CD4-positive, alpha-beta T cell treated with Interleukin-6 for 4 hours (primary cell): ENCODE data around the gene SLBP.
"Not testable (repeated sequence)": the region's sequence is repeated elsewhere in the genome, so short reads cannot be mapped to it uniquely, and the experiment has no call there.

Experiments used
- DNase-seq: peaks from one replicate; pipeline ENCODE4 v3.0.0-alpha.2; 2020; ENCODE audit warnings: mixed read lengths

Gene SLBP

DNA sequence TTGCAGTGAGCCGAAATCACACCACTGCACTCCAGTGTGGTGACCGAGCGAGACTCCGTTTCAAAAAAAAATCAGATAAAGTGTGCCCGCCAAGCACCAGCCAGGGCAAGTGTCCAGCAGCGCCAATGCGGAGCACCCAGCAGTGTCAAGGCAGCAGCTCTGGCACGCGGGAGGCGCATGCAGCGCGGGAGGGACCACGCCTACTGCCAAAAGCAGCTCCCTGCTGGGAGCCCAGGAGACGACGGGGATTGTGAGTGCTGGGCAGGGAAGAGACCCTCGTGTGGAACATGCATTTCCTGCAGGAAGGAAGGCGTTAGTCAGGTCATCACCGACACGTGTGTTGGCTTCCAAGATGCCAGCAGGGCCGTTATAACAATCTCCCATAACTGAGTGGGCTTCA, 38.4 kb downstream of the SLBP start:
- no peak for DNase-seq

DNA sequence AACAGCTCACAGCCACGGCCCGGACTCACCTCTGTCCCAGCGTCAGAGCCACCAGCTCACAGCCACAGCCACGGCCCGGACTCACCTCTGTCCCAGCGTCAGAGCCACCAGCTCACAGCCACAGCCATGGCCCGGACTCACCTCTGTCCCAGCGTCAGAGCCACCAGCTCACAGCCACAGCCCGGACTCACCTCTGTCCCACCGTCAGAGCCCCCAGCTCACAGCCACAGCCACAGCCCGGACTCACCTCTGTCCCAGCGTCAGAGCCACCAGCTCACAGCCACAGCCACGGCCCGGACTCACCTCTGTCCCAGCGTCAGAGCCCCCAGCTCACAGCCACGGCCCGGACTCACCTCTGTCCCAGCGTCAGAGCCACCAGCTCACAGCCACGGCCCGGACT, 41.1 kb downstream of the SLBP start:
- DNase-seq, result not testable (repeated sequence)

DNA sequence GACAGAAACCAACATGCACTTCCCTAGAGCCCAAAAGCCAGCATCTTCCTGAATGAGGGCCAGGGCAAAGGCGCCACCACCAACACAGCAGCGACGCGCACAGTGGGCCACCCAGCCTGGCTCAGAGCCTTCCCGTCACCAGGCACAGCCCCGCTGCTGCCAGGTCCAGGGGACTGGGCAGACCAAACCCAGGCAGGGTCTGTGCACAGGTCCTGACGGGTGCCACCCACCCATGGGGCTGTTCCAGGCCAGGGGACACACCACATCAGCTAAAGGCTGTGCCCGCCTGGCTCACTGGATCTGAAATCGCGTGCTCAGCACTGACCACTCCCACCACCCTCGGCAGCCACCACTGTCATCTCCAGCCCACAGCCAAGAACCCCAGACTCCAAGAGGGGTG, 41.8 kb downstream of the SLBP start:
- no peak for DNase-seq

DNA sequence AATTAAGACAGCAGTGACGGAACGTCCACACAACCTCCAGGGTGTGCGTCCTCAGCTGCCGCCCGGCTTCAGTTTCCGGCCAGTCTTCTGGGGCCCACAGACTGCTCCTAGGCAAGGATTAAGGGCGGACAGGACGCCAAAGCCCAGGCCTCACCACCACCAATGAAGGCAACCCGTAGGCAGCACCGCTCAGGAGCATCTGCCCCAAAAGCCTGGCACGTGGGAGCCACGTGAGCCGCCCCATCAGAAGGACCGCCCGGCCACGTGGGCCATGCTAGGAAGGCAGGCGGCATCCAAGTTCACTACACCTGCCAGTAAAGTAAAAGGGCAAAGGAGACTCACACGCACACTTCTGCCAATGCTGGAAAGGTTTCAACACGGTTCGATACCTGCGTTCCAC, 42.3 kb downstream of the SLBP start:
- no peak for DNase-seq

DNA sequence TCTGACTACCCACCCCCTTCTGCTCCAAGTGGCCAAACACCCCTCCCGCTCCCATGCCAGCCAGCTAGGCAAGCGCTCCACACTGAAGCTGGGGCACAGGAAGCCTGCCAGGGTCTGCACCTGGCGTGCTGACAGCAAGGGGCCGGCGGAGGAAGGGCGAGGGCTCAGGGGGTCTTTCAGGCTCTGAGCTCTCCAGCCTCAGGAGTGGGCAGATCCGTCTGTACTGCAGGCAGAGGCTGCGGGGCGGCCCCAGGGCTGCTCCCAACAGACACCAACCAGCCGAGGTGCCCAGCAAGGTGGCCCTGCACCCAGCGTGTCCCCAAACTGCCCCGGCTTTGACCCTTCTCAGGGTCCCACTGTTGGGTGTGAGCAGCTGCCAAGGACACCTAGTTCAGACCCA, 42.8 kb downstream of the SLBP start:
- no peak for DNase-seq

DNA sequence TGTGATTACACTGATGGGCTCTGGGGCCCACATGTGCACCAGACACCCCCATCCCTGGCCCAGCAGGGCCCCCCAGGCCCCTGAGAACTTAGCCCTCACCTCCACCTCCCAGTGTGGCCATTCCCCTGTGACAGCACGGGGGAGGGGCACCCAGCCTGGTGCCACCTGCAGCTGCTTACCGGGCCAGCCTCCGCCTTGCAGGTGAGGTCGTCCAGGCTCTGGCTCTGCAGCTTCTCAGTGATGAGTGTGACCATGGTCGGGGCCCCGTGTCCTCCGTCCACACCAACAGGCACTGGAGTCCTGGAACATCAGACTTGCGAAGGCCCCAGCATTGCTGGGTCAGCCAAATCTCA, 43.7 kb downstream of the SLBP start:
- DNase-seq, result no peak

DNA sequence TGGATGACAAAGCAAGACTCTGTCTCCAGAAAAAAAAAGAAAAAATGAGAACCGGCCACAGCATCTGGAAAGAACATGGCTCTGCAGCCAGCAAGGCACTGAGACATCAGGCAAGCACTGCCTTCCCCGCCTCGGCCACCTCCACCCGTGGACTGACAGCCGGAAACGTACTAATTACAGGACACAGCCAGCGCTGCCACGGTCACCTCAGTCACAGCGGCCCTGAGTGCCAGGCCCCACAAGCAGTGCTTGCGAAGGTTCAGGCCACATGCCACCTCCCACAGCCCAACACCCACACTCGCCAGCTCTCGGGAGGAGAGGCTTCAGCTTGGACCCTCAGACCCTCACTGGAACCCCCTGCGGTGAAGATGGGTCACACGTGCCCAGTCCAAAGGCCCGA, 44.8 kb downstream of the SLBP start:
- DNase-seq, result no peak

DNA sequence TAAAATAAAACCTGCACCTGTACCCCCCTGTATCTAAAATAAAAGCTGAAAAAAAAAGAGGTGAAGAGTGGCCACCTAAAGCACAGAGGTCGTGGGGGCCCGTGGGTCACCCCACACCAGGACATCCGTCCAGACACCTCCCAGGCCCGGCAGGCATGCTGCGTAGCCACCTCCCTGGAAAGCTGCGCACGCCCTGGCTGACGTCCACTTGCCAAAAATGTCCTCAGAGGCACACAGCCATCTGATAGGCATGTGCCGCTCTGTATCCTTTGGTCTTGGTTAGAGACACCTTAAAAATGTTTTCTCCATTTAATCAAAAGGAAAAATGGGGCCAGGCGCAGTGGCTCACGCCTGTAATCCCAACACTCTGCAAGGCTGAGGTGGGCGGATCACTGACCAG, 45.7 kb downstream of the SLBP start:
- no peak for DNase-seq

DNA sequence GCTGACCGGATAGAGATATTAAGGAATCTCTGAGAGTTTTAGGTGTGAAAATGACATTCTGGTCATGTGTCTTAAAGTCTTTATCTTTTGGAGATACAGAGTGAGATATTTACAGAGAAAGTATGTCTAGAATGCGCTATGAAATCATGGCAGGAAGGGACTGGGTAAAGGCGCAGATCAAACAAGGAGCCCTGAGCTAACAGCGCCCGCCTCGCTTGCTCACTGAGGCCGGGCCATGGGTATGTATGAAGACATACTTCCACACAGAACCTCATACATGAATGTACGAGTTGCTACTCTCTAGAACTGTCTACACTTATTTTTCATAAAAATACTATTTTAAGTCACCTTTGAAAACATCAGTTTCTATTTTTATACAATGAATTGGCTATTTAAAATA, 48.0 kb downstream of the SLBP start:
- no peak for DNase-seq

DNA sequence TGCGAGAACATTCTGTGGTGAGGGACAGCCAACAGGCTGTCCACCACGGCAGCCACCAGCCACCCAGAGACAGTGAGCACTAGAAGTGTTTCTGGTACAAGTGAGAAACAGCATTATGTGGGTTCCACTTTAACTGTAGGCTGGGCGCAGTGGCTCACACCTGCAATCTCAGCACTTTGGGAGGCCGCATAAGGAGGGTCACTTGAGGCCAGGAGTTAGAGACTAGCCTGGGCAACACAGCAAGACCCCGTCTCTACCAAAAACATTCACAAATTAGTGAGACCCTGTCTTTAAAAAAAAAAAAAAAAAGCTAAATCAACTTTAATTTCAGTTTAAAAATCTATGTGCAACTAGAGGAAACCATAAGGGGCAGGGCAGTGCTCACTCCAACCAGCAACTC, 48.6 kb downstream of the SLBP start:
- no peak for DNase-seq

DNA sequence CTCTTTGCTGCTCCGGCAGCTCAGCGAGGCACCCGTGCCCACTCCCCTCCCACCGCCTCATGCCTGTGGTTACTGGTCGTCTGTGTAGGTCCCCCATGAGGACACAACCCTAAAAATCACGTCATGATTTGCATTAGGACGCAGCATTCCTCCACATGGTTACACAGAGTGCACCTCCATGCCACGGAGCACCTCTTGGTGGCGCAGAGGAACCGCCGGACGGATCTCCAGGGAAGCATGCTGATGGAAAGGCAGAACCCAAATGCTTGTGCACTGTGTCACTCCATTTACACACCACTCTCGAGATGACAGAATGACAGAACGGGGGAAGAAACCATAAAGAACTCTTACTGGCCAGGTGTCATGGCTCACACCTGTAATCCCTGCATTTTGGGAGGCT, 50.4 kb downstream of the SLBP start:
- no peak for DNase-seq

DNA sequence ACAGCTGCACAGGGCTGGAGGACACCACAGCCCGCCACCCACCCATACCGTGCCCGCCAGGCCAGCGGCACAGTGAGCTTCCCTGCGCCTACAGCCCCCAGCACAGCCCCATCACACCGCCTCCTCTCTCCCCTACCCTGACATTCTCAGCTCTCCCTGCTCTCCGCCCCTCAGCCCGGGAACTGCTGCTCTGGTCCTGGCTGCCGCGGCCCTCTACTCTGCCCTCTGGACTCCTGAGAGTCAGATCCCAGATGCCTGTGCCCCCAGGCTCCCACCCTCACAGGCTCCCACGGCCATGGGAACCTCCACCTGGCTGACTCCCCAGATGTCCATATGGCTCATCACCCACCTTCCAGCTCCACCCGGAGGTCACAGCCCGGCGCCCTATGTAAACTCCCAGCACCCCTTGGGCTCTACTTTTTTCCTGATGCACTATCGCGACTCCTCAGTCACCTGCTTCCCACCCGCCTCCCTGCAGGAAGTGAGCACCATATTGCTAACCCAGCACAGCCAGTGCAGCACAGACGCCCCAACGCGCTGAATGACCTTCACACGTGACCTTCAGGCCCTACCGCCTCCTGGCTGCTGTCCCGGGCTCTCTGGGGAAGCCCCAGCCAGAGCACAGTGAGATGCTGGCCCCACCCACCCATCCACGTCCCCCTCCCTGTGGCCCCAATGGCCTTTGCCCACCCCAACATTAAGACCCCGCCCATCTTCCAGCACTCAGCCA, 51.0 kb downstream of the SLBP start:
- no peak for DNase-seq

DNA sequence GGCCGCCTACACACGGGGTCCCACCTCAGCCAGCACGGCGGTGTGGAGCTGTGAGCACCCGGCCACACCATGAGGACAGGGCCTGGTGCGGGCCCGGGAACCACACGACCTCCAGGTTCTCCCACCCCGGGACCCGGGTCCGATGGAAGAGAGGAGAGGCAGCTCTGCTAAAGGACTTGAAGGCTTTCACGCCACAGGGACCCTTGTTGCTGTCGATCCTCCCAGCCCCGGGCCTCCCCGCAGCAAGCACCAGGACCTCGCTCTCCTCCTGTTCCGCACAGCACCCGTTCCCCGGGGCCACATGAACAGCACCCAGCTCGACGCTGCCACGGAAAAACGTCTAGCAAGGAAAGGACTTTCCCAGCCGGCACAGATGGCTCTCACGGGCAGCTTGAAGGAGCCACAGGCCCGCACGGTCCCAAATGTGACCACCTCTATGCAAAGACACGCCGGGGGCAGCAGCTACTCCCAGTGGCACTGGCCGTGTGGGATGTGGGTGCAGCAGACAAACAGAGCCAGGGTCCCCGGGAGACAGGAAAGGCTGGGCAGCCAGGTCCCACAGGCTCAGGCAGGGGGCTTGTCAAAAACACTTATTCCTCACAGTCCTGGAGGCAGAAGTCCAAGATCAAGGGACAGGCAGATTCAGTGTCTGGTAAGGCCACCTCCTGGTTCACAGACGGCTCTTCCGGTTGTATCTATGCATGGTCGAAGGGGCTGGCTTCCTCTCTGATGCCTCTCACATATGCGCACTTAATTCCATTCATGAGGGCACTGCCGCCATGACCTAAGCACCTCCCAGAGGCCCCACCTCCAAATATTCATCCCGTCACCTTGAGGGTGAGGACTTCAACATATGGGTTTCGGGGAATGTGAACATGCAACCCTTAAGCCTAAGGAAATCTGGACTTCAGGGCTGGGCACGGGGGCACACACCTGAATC, 52.7 kb downstream of the SLBP start:
- DNase-seq, result no peak

DNA sequence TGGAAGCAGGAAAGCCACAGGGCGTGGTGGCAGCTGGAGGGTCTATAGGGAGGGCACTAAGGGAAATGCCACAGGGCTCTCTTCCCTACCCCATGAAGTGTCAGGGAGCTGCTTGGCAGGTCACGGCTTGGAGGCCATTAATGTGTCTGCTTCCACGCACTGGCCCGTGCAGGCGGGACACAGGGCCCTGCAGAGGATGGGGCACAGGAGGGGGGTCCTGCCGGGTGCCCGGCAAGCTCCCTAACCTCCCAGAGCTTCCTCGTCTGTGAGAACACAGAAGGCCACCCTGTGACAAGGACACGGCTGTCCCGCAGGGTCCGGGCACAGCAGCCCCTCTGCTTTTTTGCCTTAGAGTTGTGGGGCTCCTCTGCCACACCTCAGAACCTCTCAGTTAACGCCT, 53.5 kb downstream of the SLBP start:
- no peak for DNase-seq

DNA sequence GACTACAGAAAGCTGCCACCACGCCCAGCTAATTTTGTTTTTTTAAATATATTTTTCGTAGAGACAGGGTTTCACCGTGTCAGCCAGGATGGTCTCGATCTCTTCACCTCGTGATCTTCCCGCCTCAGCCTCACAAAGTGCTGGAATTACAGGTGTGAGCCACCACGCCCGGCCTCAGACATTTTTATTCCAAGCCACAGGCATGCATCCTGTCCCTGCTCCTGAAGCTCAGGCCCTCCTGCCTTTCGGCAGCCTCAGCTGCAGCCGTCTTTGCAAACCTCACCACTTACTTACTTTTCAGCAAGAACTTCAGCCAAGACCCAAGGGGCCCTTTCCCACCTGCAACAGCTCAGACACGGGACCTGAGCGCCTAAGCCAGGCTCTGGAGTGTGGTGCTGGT, 54.0 kb downstream of the SLBP start:
- no peak for DNase-seq

DNA sequence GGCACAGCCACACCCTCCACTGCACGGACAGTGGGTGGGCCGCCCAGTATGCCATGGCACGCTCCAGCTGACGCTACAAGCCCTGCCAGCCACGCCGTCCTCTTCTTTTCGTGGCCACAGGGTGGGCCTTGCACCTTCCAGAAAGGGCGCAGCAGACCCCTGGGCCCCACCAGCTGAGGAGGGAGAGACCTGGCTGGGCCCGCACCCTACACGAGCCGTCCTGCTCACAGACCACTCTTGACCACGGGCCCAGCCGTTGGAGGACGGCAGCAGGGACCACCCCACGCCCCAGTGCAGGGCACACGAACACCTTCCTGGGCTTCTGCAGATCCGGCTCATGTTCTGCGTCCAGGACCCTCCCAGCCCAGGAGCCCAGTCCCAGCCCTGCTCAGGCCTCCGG, 55.1 kb downstream of the SLBP start:
- DNase-seq, result no peak

DNA sequence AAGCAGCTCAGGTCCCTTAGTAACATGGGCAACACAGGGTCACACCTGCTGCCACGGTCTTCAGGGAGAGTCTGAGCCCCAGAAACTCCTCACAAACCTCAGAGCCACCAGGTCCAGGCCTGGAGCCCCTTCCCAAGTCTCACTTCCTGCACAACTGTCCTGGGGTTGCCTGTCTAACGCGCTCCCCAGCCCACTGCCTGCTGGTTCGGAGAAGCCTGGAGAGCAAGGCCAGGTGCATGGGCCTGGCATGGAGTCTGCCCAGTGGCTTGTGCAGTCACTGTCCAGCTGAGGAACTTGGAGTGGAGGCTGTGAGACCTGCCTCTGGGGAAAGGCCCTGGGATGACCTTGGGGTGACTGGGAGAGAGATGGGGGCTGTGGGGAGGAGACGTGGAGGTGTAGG, 56.0 kb downstream of the SLBP start:
- no peak for DNase-seq

DNA sequence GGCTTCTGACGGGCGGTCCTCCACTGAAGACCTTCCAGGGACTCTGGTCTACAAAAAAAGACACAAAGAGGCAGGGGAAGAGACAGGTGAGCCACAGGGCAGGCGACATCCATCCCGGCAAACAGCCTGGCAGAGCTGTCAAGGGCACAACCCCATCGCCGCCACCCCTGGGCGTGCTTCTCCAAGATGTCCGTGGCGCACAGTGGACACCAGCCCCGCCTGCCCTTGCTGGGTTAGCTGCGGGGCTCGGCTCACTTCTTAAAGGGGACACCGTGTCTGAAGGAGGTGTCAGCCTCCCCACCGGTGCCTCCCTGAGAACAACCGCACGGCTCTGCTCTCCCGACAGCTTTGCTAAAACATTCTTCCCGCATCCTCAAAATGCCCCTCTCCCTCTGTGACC, 56.4 kb downstream of the SLBP start:
- no peak for DNase-seq

DNA sequence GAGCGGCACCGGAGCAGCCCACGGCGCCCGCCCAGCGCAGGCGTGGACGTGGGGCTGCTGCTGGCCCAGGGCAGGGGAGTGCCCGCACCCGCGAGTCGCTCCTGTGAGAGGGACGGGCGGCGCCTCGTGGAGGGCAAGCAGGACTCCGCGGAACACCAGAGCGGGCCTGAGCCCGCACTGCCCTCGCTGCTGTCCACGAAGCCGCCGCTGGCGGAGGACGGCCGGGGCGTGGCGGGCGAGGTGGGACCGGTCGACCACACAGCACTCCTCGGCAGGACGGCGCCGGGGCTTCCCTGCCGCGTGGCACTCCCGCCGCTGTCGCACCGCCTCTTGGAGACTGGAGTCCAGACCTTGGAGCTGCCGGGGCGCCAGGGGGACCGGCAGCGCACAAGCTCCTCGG, 57.0 kb downstream of the SLBP start:
- DNase-seq, result no peak

DNA sequence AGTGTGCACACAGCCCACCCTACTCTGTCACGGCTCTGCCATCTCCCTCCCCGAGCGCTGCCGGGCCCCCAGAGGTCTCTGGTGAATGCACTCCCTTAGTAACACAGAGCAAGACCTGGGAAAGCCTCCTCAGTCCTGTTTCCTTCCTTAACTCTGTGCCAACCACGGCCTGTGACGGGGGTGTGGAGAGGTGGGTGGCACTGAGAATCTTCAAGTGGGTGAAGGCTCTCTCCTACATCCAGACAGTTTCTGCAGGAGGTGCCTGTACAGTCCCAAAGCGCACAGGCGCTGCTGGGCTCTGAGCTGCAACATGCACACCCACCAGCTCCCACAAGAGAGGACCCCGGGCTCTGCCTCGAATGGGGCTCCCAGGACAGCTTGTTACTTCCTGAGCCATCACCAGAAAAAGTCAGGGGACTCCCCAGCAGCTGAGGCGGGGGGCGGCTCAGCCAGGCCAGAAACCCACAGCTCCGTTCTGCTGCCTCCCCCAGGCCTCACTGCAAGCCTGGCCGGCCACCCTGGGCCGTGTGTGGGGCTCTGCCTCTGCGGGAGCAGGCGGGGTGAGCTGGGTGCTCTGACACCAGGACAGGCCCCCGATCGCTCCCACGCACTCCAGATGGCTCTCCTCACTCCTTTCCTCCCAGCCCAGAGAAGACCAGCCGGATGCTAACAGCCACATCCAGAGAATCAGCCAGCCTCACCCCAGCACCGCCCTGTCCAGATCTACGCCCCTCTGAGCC, 57.7 kb downstream of the SLBP start:
- no peak for DNase-seq

DNA sequence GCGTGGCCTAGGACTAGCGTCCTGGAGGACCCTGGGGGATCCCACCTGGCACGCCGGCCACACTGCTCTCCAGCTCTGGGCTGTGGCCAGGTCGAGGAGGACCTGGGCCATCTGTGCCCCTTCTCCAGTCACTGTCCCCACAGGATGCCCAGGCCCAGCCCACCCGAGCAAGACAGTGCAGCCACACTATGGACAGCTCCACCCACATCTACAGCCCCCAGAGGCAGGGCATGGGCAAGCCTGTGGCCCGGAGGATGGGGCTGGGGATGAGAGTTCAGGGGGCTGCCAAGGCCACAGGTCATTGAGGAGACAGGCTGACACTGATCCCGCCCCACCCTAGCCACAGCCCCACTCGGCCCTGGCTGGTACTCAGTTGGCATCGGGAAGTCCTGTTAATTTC, 58.3 kb downstream of the SLBP start:
- DNase-seq, result no peak

DNA sequence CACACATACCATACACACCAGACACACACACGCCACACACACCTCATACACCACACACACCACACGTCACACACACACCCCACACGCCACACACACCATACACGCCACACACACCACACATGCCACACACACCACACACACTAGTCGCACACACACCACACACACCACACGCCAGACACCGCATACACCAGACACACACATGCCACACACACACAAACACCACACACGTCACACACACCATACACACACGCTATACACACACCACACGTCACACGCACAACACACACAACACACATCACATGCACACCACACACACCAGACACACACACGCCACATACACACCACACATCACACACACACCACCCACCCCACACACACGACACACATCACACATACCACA, 60.0 kb downstream of the SLBP start:
- DNase-seq, result no peak

DNA sequence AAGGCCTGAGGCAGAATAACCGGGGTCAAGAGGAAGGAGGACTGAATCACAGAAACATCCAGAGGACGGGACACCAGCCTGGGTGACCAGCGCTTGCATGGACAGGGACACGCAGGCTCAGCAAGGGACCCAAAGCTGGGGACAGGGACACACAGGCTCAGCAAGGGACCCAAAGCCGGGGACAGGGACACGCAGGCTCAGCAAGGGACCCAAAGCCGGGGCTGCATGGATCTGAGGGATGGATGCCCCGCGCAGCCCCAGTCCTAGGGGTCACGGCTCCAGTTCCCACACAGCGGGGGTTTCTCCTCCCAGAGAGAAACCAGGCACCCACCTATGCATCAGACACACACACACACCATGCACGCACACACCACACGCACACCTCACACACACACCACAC, 60.5 kb downstream of the SLBP start:
- DNase-seq, result no peak

DNA sequence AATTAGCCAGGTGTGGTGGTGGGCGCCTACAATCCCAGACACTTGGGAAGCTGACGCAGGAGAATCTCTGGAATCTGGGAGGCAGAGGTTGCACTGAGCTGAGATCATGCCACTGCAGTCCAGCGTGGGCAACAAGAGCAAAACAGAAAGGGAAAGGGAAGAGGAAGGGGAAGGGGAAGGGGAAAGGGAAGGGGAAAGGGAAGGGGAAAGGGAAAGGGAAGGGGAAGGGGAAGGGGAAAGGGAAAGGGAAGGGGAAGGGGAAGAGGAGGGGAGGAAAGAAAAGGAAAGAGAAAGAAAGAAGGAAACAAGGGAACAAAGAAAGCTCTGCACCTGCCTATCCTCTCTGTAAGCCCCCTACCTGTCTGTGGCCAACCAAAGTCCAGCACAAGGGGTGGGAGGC, 63.2 kb downstream of the SLBP start:
- DNase-seq, result no peak
